Caco-2 (cell line): ENCODE data around the gene IL2RA. TPM values are rescaled to one million over a fixed set of nuclear protein-coding genes. Genes with fewer than 3 reads are reported as not detected.
"Not testable (repeated sequence)": the region's sequence is repeated elsewhere in the genome, so short reads cannot be mapped to it uniquely, and the experiment has no call there.

Experiments
- BruUV-seq: library from RNA; stranded (reverse); fragments of 400-500 nt; replicated peaks from 2 replicates; lab custom pipeline; 2021; lab: Mats Ljungman, UMichigan
- CTCF ChIA-PET: fragments of 300-600 bp; sonication (Branson Sonifier 250); formaldehyde crosslinking; loops from one replicate; lab custom pipeline; 2022; ENCODE audit warnings: antibody characterized with exemption; lab: Charles Lee
- POLR2A ChIA-PET: fragments of 300-600 bp; sonication (Branson Sonifier 250); formaldehyde crosslinking; loops from one replicate; lab custom pipeline; 2022; ENCODE audit warnings: antibody characterized with exemption; lab: Charles Lee
- DNase-seq, 2 experiments: peaks; one replicate each; pipeline versions ENCODE4 v3.0.0 to v3.0.0-alpha.2; 2020 to 2022
- H3K27me3 ChIP-seq: replicated peaks from 2 replicates; pipeline ENCODE4 v1.6.0; 2011; ENCODE audit warnings: low read length; ENCODE audit not compliant: control insufficient read depth, insufficient read depth
- H3K36me3 ChIP-seq: 2 replicates; pipeline ENCODE4 v1.5.1; 2011; ENCODE audit warnings: low read length; ENCODE audit not compliant: control insufficient read depth, insufficient read depth
- H3K4me1 ChIP-seq: fragments of 250-450 bp; sonication (Bioruptor Pico); 2 replicates; pipeline ENCODE4 v1.5.1; 2020; ENCODE audit warnings: mild to moderate bottlenecking
- H3K4me3 ChIP-seq: 2 replicates; pipeline ENCODE4 v1.5.1; 2011; ENCODE audit warnings: low read depth, mild to moderate bottlenecking, control low read depth, low read length
- H3K9me3 ChIP-seq: fragments of 250-450 bp; sonication (Bioruptor Pico); 2 replicates; pipeline ENCODE4 v1.5.1; 2020; ENCODE audit warnings: mild to moderate bottlenecking, moderate library complexity
- H3K27ac Mint-ChIP-seq: one replicate; pipeline ENCODE4 v1.8.0; 2022; ENCODE audit warnings: mixed read lengths; ENCODE audit not compliant: unreplicated experiment
- H3K27me3 Mint-ChIP-seq: one replicate; pipeline ENCODE4 v1.8.0; 2022; ENCODE audit warnings: mixed read lengths; ENCODE audit not compliant: insufficient read depth, unreplicated experiment
- H3K36me3 Mint-ChIP-seq: one replicate; pipeline ENCODE4 v1.8.0; 2022; ENCODE audit warnings: mild to moderate bottlenecking, mixed read lengths; ENCODE audit not compliant: insufficient read depth, unreplicated experiment
- H3K4me1 Mint-ChIP-seq: one replicate; pipeline ENCODE4 v1.8.0; 2022; ENCODE audit warnings: low read depth, mixed read lengths; ENCODE audit not compliant: unreplicated experiment
- H3K4me3 Mint-ChIP-seq: one replicate; pipeline ENCODE4 v1.8.0; 2022; ENCODE audit warnings: mild to moderate bottlenecking, moderate library complexity, mixed read lengths; ENCODE audit not compliant: unreplicated experiment
- H3K9me3 Mint-ChIP-seq: one replicate; pipeline ENCODE4 v1.8.0; 2022; ENCODE audit warnings: mixed read lengths; ENCODE audit not compliant: unreplicated experiment
- intact Hi-C: fragments of 100-400 bp; cut with micrococcal nuclease; formaldehyde crosslinking; loops from one replicate; pipeline ENCODE4 v1.10.0; 2022; ENCODE audit not compliant: unreplicated experiment
- total RNA-seq: library from RNA; stranded (reverse); gene quantifications from 2 replicates; pipeline ENCODE4 v1.2.3, GENCODE V29; 2022
- TF ChIP-seq, protein P1 (sequence below), 2 experiments: fragments of 200-600 bp in 1 of 2; IDR thresholded peaks; 1 replicate in 1 of 2; 2 replicates in 1 of 2; pipeline versions ENCODE4 v1.5.1 to v1.8.0; 2011 to 2022; ENCODE audit warnings: antibody characterized with exemption in 1 of 2, control low read depth in 1 of 2, inconsistent platforms in 1 of 2, low read depth in 1 of 2, low read length in 1 of 2, mild to moderate bottlenecking in 1 of 2, moderate library complexity in 1 of 2; ENCODE audit not compliant: insufficient read depth in 1 of 2, severe bottlenecking in 1 of 2, unreplicated experiment in 1 of 2

The IL2RA gene
- total RNA-seq, 1 experiment from 2014 or later = not detected

DNA sequence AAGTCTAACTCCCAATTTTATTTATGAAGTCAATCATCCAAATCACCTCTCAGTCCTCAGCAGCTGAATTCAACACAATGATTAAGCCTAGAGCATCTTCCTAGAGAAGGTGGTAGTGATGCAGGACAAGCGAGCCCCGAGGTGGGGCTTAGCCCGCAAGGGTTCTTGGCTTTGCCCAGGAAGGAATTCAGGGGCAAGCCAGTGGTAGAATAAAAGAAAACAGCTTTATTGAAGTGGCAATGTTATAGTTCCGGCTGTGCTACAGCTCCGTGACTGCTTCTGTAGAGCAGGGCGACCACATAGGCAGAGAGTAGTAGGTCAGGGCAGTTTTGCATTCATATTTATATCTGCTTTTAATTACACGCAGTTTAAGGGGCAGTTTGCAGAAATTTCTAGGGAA lies 18.1 kb downstream of the IL2RA start:
- no peaks in the 10 kb centered on the region for H3K36me3 Mint-ChIP-seq
- TF ChIP-seq, protein P1, sequence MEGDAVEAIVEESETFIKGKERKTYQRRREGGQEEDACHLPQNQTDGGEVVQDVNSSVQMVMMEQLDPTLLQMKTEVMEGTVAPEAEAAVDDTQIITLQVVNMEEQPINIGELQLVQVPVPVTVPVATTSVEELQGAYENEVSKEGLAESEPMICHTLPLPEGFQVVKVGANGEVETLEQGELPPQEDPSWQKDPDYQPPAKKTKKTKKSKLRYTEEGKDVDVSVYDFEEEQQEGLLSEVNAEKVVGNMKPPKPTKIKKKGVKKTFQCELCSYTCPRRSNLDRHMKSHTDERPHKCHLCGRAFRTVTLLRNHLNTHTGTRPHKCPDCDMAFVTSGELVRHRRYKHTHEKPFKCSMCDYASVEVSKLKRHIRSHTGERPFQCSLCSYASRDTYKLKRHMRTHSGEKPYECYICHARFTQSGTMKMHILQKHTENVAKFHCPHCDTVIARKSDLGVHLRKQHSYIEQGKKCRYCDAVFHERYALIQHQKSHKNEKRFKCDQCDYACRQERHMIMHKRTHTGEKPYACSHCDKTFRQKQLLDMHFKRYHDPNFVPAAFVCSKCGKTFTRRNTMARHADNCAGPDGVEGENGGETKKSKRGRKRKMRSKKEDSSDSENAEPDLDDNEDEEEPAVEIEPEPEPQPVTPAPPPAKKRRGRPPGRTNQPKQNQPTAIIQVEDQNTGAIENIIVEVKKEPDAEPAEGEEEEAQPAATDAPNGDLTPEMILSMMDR (IDR thresholded peaks at IDR 0.05; ENCODE audit: insufficient read depth in 1 of 2, low read depth in 1 of 2, low read length in 1 of 2, severe bottlenecking in 1 of 2, unreplicated experiment in 1 of 2) = no peak
- no peak for DNase-seq
- no peaks in the 10 kb centered on the region for H3K9me3 Mint-ChIP-seq
- no peaks in the 10 kb centered on the region for H3K36me3 ChIP-seq
- H3K27ac Mint-ChIP-seq = no peak overlapping the region
- no peak overlapping the region for H3K4me3 ChIP-seq
- H3K4me3 Mint-ChIP-seq = no peak overlapping the region
- no peaks in the 10 kb centered on the region for H3K4me1 ChIP-seq
- H3K9me3 ChIP-seq = no peaks in the 10 kb centered on the region
- no peaks in the 10 kb centered on the region for H3K4me1 Mint-ChIP-seq
- POLR2A ChIA-PET = no interaction called here
- CTCF ChIA-PET = no interaction called here
- H3K27me3 ChIP-seq = no peaks in the 10 kb centered on the region
- BruUV-seq = no TSS peak
- intact Hi-C loops = no loop called here
- peaks cover 34% of the 10 kb centered on the region for H3K27me3 Mint-ChIP-seq

DNA sequence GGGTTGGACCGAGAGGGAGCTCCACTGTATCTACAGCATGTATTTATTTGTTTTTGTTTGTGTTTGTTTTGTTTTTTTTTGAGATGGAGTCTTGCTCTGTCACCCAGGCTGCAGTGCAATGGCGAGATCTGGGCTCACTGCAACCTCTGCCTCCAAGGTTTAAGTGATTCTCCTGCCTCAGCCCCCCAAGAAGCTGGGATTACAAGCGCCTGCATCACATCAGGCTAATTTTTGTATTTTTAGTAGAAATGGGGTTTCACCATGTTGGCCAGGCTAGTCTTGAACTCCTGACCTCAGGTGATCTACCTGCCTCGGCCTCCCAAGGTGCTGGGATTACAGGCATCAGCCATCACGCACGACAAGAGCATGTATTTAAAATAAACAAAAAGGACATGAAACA lies 18.8 kb downstream of the IL2RA start:
- H3K4me3 ChIP-seq, H3K4me3 Mint-ChIP-seq, H3K9me3 Mint-ChIP-seq, CTCF ChIA-PET, H3K36me3 ChIP-seq, H3K36me3 Mint-ChIP-seq, H3K4me1 Mint-ChIP-seq, DNase-seq, H3K27ac Mint-ChIP-seq, H3K4me1 ChIP-seq, H3K27me3 ChIP-seq, BruUV-seq, intact Hi-C loops, H3K9me3 ChIP-seq, POLR2A ChIA-PET: not testable (repeated sequence)
- peaks cover 35% of the 10 kb centered on the region for H3K27me3 Mint-ChIP-seq

DNA sequence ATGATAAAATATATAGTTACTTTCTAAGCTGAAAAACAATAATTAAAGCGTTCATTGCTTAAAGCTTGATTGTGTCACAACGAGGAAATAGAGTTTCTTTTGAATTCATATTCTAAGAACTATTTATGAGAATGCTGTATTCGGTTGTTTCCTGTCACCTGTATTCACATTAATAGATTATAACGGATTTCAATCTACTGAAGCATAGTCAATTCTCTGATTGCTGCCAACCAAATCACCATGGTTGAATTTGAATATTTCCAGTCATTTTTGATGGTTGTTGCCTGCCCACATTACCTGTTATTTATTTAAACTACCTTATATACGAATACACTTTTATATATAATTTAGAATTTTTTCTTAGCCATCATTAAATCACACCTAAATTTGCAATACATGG lies 22.0 kb downstream of the IL2RA start:
- no peak for DNase-seq
- peaks cover 6% of the 10 kb centered on the region for H3K4me1 Mint-ChIP-seq
- H3K4me3 Mint-ChIP-seq = no peak overlapping the region
- TF ChIP-seq, protein P1 (IDR thresholded peaks at IDR 0.05; ENCODE audit: insufficient read depth in 1 of 2, low read depth in 1 of 2, low read length in 1 of 2, severe bottlenecking in 1 of 2, unreplicated experiment in 1 of 2) = no peak
- Histone ChIP-seq H3K9me3 (no peaks in the 10 kb centered on the region), H3K36me3 (no peaks in the 10 kb centered on the region), H3K4me3 (no peak overlapping the region), H3K4me1 (0 out of 2 replicates have a peak, but pooled peaks cover 5% of the 10 kb centered on the region), H3K27me3 (no peaks in the 10 kb centered on the region)
- H3K36me3 Mint-ChIP-seq = no peaks in the 10 kb centered on the region
- BruUV-seq = no TSS peak
- no peaks in the 10 kb centered on the region for H3K9me3 Mint-ChIP-seq
- ChIA-PET CTCF (no interaction called here), POLR2A (no interaction called here)
- H3K27ac Mint-ChIP-seq = no peak overlapping the region
- intact Hi-C loops = no loop called here
- H3K27me3 Mint-ChIP-seq = peaks cover 34% of the 10 kb centered on the region

DNA sequence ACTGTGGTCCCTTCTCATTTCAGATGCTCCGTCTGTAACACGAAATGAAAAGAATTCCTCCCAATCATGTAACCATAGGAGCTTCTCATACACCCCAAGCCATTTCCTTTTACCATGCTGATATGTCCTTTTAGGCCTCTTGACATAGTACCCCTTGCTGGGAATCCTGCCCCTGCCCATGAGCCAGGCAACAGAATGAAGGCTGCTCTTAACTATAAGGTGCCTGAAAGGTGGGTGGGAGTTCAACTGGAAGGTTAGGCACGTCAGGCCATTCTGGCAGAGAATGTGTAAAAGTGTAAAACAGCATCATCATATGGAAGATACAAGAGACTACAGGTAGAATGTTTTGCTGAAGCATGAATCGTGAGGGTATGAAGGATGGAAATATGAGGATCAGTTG lies 22.5 kb downstream of the IL2RA start:
- H3K36me3 ChIP-seq = no peaks in the 10 kb centered on the region
- no peak overlapping the region for H3K4me3 Mint-ChIP-seq
- H3K4me1 Mint-ChIP-seq = peaks cover 6% of the 10 kb centered on the region
- intact Hi-C loops = no loop called here
- POLR2A ChIA-PET = no interaction called here
- no peaks in the 10 kb centered on the region for H3K27me3 ChIP-seq
- no peaks in the 10 kb centered on the region for H3K36me3 Mint-ChIP-seq
- TF ChIP-seq, protein P1 (IDR thresholded peaks at IDR 0.05; ENCODE audit: insufficient read depth in 1 of 2, low read depth in 1 of 2, low read length in 1 of 2, severe bottlenecking in 1 of 2, unreplicated experiment in 1 of 2) = no peak
- no peak overlapping the region for H3K4me3 ChIP-seq
- H3K27me3 Mint-ChIP-seq = peaks cover 34% of the 10 kb centered on the region
- no peaks in the 10 kb centered on the region for H3K9me3 ChIP-seq
- CTCF ChIA-PET = no interaction called here
- no peak for DNase-seq
- 0 out of 2 replicates have a peak, but pooled peaks cover 5% of the 10 kb centered on the region for H3K4me1 ChIP-seq
- no peaks in the 10 kb centered on the region for H3K9me3 Mint-ChIP-seq
- H3K27ac Mint-ChIP-seq = no peak overlapping the region
- no TSS peak for BruUV-seq
